GM12864 (cell line): ENCODE data around the gene SYT1.

Experiments used
- DNase-seq: peaks from one replicate; pipeline ENCODE4 v3.0.0-alpha.2; 2011; ENCODE audit warnings: low read depth
- H3K4me3 ChIP-seq: 2 replicates; pipeline ENCODE4 v1.5.1; 2011; ENCODE audit warnings: mild to moderate bottlenecking, low read depth, low read length, control low read depth
- TF ChIP-seq, protein P1 (sequence below): IDR thresholded peaks from 2 replicates; pipeline ENCODE4 v1.5.1; 2011; ENCODE audit warnings: low read depth, mild to moderate bottlenecking, moderate library complexity, low read length, control low read depth, inconsistent platforms; ENCODE audit errors: missing control alignments

SYT1 gene

DNA sequence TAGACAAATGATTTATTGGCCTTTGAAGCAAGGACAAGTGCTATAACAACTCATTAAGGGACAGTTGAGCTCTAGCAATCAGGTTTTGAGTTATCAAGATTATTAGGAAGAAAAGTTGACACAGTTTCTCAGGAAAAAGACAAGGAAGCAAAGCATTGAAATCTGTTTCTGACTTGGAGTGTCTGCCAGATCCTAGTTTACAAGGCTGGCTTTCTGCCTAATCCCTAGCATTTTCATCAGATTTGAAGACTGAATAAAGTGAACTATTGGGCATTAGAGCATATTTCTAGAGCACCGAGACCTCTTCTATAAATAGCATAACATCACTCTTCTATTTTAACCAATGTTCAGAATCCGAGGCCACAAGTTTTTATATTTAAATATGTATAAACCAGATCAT, 7.0 kb downstream of the SYT1 start:
- no peak for DNase-seq
- no peak overlapping the region for H3K4me3 ChIP-seq
- TF ChIP-seq, protein P1, sequence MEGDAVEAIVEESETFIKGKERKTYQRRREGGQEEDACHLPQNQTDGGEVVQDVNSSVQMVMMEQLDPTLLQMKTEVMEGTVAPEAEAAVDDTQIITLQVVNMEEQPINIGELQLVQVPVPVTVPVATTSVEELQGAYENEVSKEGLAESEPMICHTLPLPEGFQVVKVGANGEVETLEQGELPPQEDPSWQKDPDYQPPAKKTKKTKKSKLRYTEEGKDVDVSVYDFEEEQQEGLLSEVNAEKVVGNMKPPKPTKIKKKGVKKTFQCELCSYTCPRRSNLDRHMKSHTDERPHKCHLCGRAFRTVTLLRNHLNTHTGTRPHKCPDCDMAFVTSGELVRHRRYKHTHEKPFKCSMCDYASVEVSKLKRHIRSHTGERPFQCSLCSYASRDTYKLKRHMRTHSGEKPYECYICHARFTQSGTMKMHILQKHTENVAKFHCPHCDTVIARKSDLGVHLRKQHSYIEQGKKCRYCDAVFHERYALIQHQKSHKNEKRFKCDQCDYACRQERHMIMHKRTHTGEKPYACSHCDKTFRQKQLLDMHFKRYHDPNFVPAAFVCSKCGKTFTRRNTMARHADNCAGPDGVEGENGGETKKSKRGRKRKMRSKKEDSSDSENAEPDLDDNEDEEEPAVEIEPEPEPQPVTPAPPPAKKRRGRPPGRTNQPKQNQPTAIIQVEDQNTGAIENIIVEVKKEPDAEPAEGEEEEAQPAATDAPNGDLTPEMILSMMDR, result no peak

GRCh38 chr12:78878459-78878858, 13.9 kb downstream of the SYT1 start:
- no peak for DNase-seq
- TF ChIP-seq, protein P1, result no peak
- H3K4me3 ChIP-seq, result no peak overlapping the region

GRCh38 chr12:78878866-78879265, 14.3 kb downstream of the SYT1 start:
- TF ChIP-seq, protein P1, result no peak
- H3K4me3 ChIP-seq, result no peak overlapping the region
- DNase-seq, result no peak

DNA sequence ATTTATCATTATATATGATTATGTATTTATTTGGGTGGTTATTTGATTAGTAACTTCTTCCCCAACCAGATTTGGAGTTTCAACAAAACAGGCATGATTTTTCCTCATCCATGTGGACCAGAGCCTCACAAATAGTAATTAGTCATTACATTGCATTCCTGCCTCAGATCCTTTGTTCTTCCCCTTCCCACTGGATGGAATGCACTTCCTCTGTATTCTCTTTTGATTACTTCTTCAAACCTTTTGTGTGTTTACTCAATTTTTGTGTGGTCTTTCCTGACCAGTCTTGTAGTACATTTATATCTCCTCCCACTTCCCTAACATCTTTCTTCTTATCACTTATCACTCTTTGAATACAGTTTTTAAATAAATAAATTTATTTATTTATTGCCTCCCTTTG, 15.5 kb downstream of the SYT1 start:
- TF ChIP-seq, protein P1, result no peak
- DNase-seq, result no peak
- no peak overlapping the region for H3K4me3 ChIP-seq

DNA sequence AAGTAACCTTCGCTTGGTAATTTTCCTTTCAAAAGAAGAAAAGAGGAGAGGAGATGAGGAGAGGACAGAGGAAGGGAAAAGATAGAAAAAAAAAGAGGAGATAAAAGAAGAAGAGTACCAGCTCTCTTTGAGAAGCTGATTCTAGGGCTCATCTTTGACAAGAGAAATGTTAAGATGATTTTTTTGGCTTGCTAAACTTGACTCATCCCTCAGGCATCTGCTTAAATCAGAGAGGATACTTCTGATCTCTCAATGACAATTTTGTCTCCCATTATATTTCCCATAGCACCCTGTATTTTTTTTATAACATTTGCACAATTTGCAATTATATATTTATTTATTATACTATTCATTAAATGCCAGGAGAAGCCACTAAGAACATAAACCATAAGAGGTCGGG, 17.1 kb downstream of the SYT1 start:
- TF ChIP-seq, protein P1, result no peak
- DNase-seq, result no peak
- H3K4me3 ChIP-seq, result no peak overlapping the region

DNA sequence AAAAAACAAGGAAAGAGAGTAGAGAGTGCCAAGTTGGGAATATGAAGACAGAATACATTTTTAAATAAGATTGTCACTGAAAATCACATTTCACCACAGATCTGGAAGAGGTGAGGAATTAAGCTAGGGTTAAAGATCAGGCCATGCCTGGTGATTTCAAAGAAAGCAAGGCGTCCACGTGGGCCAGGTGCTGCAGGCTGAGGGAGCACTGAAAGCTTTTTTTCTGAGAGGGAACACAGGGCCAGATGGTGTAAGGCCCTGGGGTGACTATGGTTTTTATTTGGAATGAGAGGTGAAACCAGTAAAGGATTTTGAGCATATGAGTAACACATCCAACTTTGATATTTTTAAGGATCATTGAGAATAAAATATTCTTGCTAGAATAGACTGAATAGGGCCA, 20.9 kb downstream of the SYT1 start:
- H3K4me3 ChIP-seq, result no peak overlapping the region
- TF ChIP-seq, protein P1, result no peak
- no peak for DNase-seq

- no peak overlapping the region for H3K4me3 ChIP-seq
- TF ChIP-seq, protein P1, result no peak
- no peak for DNase-seq
Measured at GRCh38 chr12:78886719-78887407, 22.3 kb downstream of the SYT1 start.
